ENCODE results near the gene ATP2B3. TPM values are rescaled to one million over a fixed set of nuclear protein-coding genes. Genes with fewer than 3 reads are reported as not detected.

ATP2B3 gene
- total and polyA plus RNA-seq, 9 of the 15 experiments (the other 6 are each of a cell fraction or from before 2014, with no cell fraction given), result 0.04 TPM; not detected in 8

DNA sequence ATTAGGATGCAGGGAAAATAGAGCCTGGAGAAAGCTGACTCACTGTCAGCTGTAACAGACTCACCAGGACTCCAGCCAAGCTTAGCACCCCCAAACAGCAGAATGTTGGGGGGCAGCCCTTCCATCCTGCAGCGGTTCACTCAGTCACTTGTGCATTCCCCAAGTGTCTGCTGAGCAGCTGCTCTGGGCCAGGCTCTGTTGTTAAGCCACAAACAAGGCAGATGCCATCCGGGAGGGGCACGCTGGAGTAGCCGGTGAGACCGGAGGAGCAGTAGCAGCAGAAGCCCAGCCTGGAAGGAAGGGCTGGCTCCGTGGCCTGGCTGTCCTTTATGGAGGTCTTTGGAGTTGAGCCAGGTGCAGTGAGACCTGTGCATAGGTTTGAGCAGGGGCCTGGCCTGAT is 59.5 kb downstream of the ATP2B3 start:
- no peaks in the 10 kb centered on the region for H3K9me3 ChIP-seq (replicated peaks; ENCODE audit: control insufficient read depth, insufficient read depth, low read depth, low read length)
- H3K4me3 ChIP-seq, result no peak overlapping the region
- FAIRE-seq, result no peak
- no peak overlapping the region for H3K27ac ChIP-seq (ENCODE audit: extremely low read depth, low read depth, low read length)
- WGBS (ENCODE audit: insufficient coverage, low coverage, missing lambda C conversion rate), result 28% methylated on average over 6 of the region's 6 CpGs
- no peak for ATAC-seq
- intact Hi-C loops (cut with micrococcal nuclease), result no loop called here
- ChIA-PET CTCF (ENCODE audit: low intra/inter-chr PET ratio) (no interaction called here), POLR2A (interaction anchor here (0.8 kb wide), 1 partner anchor 12 kb away, joined by 3 read pairs; no protein-coding TSS in a partner anchor)
- H3K4me2 ChIP-seq (ENCODE audit: insufficient read depth, low read length), result no peak overlapping the region
- H3K79me2 ChIP-seq (ENCODE audit: control insufficient read depth, insufficient read depth, low read length), result no peaks in the 10 kb centered on the region
- BruUV-seq (replicated peaks), result no TSS peak
- no peak overlapping the region for H2AFZ ChIP-seq (ENCODE audit: low read depth, low read length)
- TF ChIP-seq ZNF282 (CRISPR knock-in tag; IDR thresholded peaks at IDR 0.05) (no peak), BDP1 (IDR thresholded peaks at IDR 0.05; ENCODE audit: insufficient read depth, insufficient read length) (no peak), MAFG (tag; conservative IDR thresholded peaks at IDR 0.05) (no peak), KLF6 (CRISPR knock-in tag; IDR thresholded peaks at IDR 0.05; ENCODE audit: borderline replicate concordance) (no peak), TSC22D4 (tag; IDR thresholded peaks at IDR 0.05) (no peak), ASH1L (IDR thresholded peaks at IDR 0.05; ENCODE audit: borderline replicate concordance, low read depth, partially characterized antibody) (no peak), SMAD3 (CRISPR knock-in tag; conservative IDR thresholded peaks at IDR 0.05) (no peak), NCOA2 (IDR thresholded peaks at IDR 0.05; ENCODE audit: partially characterized antibody in 2 of 2) (no peak), MIER1 (IDR thresholded peaks at IDR 0.05; ENCODE audit: low read depth) (no peak), EWSR1 (IDR thresholded peaks at IDR 0.05; ENCODE audit: borderline replicate concordance, low read depth, partially characterized antibody) (no peak), ZNF699 (CRISPR knock-in tag; IDR thresholded peaks at IDR 0.05; ENCODE audit: insufficient replicate concordance) (no peak), POLR2AphosphoS2 (IDR thresholded peaks at IDR 0.05; ENCODE audit: low read length) (no peak), CHD2 (IDR thresholded peaks at IDR 0.05; ENCODE audit: low read depth, low read length) (no peak)
- TF ChIP-seq, protein P1, sequence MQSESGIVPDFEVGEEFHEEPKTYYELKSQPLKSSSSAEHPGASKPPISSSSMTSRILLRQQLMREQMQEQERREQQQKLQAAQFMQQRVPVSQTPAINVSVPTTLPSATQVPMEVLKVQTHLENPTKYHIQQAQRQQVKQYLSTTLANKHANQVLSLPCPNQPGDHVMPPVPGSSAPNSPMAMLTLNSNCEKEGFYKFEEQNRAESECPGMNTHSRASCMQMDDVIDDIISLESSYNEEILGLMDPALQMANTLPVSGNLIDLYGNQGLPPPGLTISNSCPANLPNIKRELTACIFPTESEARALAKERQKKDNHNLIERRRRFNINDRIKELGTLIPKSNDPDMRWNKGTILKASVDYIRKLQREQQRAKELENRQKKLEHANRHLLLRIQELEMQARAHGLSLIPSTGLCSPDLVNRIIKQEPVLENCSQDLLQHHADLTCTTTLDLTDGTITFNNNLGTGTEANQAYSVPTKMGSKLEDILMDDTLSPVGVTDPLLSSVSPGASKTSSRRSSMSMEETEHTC (IDR thresholded peaks at IDR 0.05), result no peak
- TF ChIP-seq, protein P2, sequence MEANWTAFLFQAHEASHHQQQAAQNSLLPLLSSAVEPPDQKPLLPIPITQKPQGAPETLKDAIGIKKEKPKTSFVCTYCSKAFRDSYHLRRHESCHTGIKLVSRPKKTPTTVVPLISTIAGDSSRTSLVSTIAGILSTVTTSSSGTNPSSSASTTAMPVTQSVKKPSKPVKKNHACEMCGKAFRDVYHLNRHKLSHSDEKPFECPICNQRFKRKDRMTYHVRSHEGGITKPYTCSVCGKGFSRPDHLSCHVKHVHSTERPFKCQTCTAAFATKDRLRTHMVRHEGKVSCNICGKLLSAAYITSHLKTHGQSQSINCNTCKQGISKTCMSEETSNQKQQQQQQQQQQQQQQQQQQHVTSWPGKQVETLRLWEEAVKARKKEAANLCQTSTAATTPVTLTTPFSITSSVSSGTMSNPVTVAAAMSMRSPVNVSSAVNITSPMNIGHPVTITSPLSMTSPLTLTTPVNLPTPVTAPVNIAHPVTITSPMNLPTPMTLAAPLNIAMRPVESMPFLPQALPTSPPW (CRISPR knock-in tag; IDR thresholded peaks at IDR 0.05), result no peak
- peaks cover 6 to 59% of the 10 kb centered on the region in 2 experiments; a peak in 4 of 5 replicates for H3K27me3 ChIP-seq (ENCODE audit: control insufficient read depth in 2 of 2, insufficient read depth in 2 of 2, low read length in 2 of 2)
- peaks cover 11% of the 10 kb centered on the region for H4K20me1 ChIP-seq (replicated peaks; ENCODE audit: control insufficient read depth, insufficient read depth, low read length)
- no peak for DNase-seq (ENCODE audit: extremely low read depth in 1 of 4, low spot score in 3 of 4)
- in situ Hi-C loops (cut with MboI), result no loop called here
- H3K9me1 ChIP-seq (ENCODE audit: control insufficient read depth, insufficient read depth, low read length), result no peaks in the 10 kb centered on the region
- peaks cover 0 to 4% of the 10 kb centered on the region in 2 experiments; a peak in 3 of 5 replicates for H3K4me1 ChIP-seq (replicated peaks in 1 of 2; ENCODE audit: control insufficient read depth in 2 of 2, insufficient read depth in 2 of 2, low read length in 2 of 2)
- H3K9ac ChIP-seq (ENCODE audit: insufficient read depth in 1 of 2, low read depth in 2 of 2, low read length in 2 of 2), result no peak overlapping the region
- no peaks in the 10 kb centered on the region for H3K36me3 ChIP-seq (ENCODE audit: control insufficient read depth, insufficient read depth, low read length)

Measured in K562 (cell line).